Osteocyte (in vitro differentiated cells): Measurements from ENCODE around the gene GPR84. TPM values are rescaled to one million over a fixed set of nuclear protein-coding genes. Genes with fewer than 3 reads are reported as not detected.
"Not testable (repeated sequence)": the region's sequence is repeated elsewhere in the genome, so short reads cannot be mapped to it uniquely, and the experiment has no call there.

Source experiments
- DNase-seq: peaks from one replicate; pipeline ENCODE4 v3.0.0; 2021; ENCODE audit warnings: mixed read lengths; ENCODE audit not compliant: unreplicated experiment; ENCODE audit errors: extremely low spot score
- H3K27ac Mint-ChIP-seq: one replicate; pipeline ENCODE4 v1.8.0; 2021; ENCODE audit warnings: mild to moderate bottlenecking, mixed read lengths; ENCODE audit not compliant: unreplicated experiment
- H3K27me3 Mint-ChIP-seq: one replicate; pipeline ENCODE4 v1.8.0; 2021; ENCODE audit warnings: mixed read lengths; ENCODE audit not compliant: unreplicated experiment
- H3K36me3 Mint-ChIP-seq: one replicate; pipeline ENCODE4 v1.8.0; 2021; ENCODE audit warnings: mixed read lengths; ENCODE audit not compliant: unreplicated experiment
- H3K4me1 Mint-ChIP-seq: one replicate; pipeline ENCODE4 v1.8.0; 2021; ENCODE audit warnings: mixed read lengths; ENCODE audit not compliant: unreplicated experiment
- H3K4me3 Mint-ChIP-seq: one replicate; pipeline ENCODE4 v1.8.0; 2021; ENCODE audit warnings: mild to moderate bottlenecking, moderate library complexity, mixed read lengths; ENCODE audit not compliant: unreplicated experiment
- H3K9me3 Mint-ChIP-seq: one replicate; pipeline ENCODE4 v1.8.0; 2021; ENCODE audit warnings: mixed read lengths; ENCODE audit not compliant: unreplicated experiment
- CTCF ChIP-seq: fragments of 200-600 bp; sonication (generic); IDR thresholded peaks from 2 replicates; pipeline ENCODE4 v1.5.0; 2021; ENCODE audit warnings: antibody characterized with exemption, mild to moderate bottlenecking, moderate library complexity
- microRNA-seq: library from miRNA; unstranded; fragments of <30 nt; microRNA quantifications from one replicate; pipeline ENCODE4 v1.1.0, GENCODE V29; 2020; ENCODE audit not compliant: unreplicated experiment
- total RNA-seq: library from RNA; stranded (reverse); gene quantifications from 2 replicates; pipeline ENCODE4 v1.2.1, GENCODE V29; 2021

The GPR84 gene
- total RNA-seq, 1 donor from 2014 or later, result not detected

GRCh38 chr12:54329759-54330158 is 34.5 kb downstream of the GPR84 start:
- no peak for TF ChIP-seq CTCF
- Mint-ChIP-seq H3K9me3 (no peaks in the 10 kb centered on the region), H3K27ac (peak overlapping the region; percentile 58), H3K27me3 (no peaks in the 10 kb centered on the region), H3K36me3 (no peaks in the 10 kb centered on the region), H3K4me3 (no peak overlapping the region), H3K4me1 (peaks cover 47% of the 10 kb centered on the region)
- DNase-seq, result no peak

- H3K9me3 Mint-ChIP-seq, result no peaks in the 10 kb centered on the region
- peak overlapping the region; percentile 45 for H3K27ac Mint-ChIP-seq
- TF ChIP-seq CTCF, result no peak
- no peak overlapping the region for H3K4me3 Mint-ChIP-seq
- H3K27me3 Mint-ChIP-seq, result no peaks in the 10 kb centered on the region
- peaks cover 51% of the 10 kb centered on the region for H3K4me1 Mint-ChIP-seq
- DNase-seq, result no peak
- no peaks in the 10 kb centered on the region for H3K36me3 Mint-ChIP-seq
These were observed 35.5 kb downstream of the GPR84 start for GRCh38 chr12:54328595-54329337.

GRCh38 chr12:54325442-54326109 is 38.7 kb downstream of the GPR84 start:
- not testable (repeated sequence) for H3K36me3 Mint-ChIP-seq, DNase-seq, H3K9me3 Mint-ChIP-seq, H3K27me3 Mint-ChIP-seq
- H3K4me3 Mint-ChIP-seq, result peak overlapping the region; percentile 99
- peaks cover 42% of the 10 kb centered on the region for H3K4me1 Mint-ChIP-seq
- peak overlapping the region; percentile 99 for H3K27ac Mint-ChIP-seq

GRCh38 chr12:54324617-54325441 is 39.5 kb downstream of the GPR84 start, which contains the start of gene COPZ1:
Gene COPZ1, plus strand, starts transcription at chr12:54325131. Its CDS starts 33 bp downstream, at chr12:54325164.
- Mint-ChIP-seq H3K27me3 (no peaks in the 10 kb centered on the region), H3K27ac (peak within 1 kb of the TSS; percentile 99), H3K9me3 (no peaks in the 10 kb centered on the region), H3K36me3 (no peaks in the 10 kb centered on the region), H3K4me1 (peaks cover 34% of the 10 kb centered on the region), H3K4me3 (peak within 1 kb of the TSS; percentile 99)
- peak; percentile 97 for DNase-seq
- TF ChIP-seq CTCF, result peak; percentile 90

- Mint-ChIP-seq H3K4me3 (no peak overlapping the region), H3K36me3 (no peaks in the 10 kb centered on the region), H3K9me3 (no peaks in the 10 kb centered on the region), H3K4me1 (peaks cover 10% of the 10 kb centered on the region), H3K27ac (no peak overlapping the region), H3K27me3 (peaks cover 3% of the 10 kb centered on the region)
- TF ChIP-seq CTCF, result no peak
- DNase-seq, result no peak
These were observed 42.9 kb downstream of the GPR84 start for GRCh38 chr12:54321363-54321762.

Small RNA genes within 50 kb of the gene (microRNA-seq; reads per million reads assigned to microRNA genes)
- gene MIR148B, result 284 reads per million, percentile 65 among the genes with 10 or more reads in this experiment

Other genes starting within 250 kb of the GPR84 start
- gene SMUG1, start 175.5 kb downstream of the GPR84 start, total RNA-seq, result 33.8 and 34.5 TPM in 2 replicates
- gene CBX5, start 84.4 kb downstream of the GPR84 start, total RNA-seq, result 98.1 and 104 TPM in 2 replicates
- 792 and 819 TPM in 2 replicates for gene HNRNPA1, start 83.8 kb downstream of the GPR84 start, total RNA-seq
- 0.30 TPM in 1 of 2 replicates, not detected in the other for gene NFE2, start 63.5 kb downstream of the GPR84 start, total RNA-seq
- gene COPZ1, start 39.4 kb downstream of the GPR84 start, total RNA-seq, result 126 and 136 TPM in 2 replicates
- 12.3 and 12.7 TPM in 2 replicates for gene ZNF385A, start 20.2 kb upstream of the GPR84 start, total RNA-seq
- gene ITGA5, start 54.8 kb upstream of the GPR84 start, total RNA-seq, result 98.4 and 100 TPM in 2 replicates
- gene GTSF1, start 109.1 kb upstream of the GPR84 start, total RNA-seq, result not detected in 2 replicates
- gene NCKAP1L, start 133.3 kb upstream of the GPR84 start, total RNA-seq, result not detected in 2 replicates
- not detected in 2 replicates for gene PDE1B, start 185.1 kb upstream of the GPR84 start, total RNA-seq
- gene PPP1R1A, start 224.2 kb upstream of the GPR84 start, total RNA-seq, result not detected in 2 replicates